ENCODE results near the gene ARHGAP26. TPM values are rescaled to one million over a fixed set of nuclear protein-coding genes. Genes with fewer than 3 reads are reported as not detected.

The ARHGAP26 gene
- total RNA-seq, 1 experiment from 2014 or later, result 39.8 TPM

DNA sequence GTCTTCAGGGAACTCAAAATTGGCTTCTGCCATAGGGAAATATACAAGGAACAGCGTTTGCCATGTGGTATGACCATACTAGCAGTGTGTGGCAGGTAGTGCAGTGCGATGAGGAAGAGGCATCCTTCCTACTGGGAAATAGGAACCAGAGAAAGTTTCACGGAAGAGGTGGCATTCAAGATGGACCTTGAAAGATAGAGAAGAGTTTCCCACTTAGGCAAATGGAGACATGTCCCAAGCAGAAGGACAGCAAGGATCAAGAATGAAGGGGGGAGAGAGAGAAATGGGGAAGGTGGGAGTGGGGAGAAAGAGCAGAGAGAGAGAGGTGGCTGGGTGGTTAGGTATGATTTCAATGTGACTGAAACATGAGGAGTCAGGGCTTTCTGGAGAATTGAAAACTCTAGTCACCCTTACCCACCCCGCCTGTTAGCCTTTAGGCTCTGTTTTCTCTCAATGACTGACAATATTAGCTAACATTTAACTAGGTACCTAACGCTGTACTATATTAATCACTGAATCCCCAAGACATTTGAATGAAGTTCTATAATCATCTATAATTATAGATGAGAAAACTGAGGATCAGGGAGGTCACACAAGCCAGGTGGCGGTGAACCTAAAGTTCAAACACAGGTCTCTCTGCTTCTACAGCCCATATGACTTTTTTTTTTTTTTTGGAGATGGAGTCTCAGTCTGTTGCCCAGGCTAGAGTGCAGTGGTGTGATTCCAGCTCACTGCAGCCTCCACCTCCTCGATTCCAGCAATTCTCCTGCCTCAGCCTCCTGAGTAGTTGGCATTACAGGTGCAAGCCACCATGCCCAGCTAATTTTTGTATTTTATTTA is 462.0 kb downstream of the ARHGAP26 start:
- no peak overlapping the region for H3K4me3 ChIP-seq (ENCODE audit: low read length)
- peaks cover 53% of the 10 kb centered on the region for H3K4me1 ChIP-seq (ENCODE audit: low read length)
- H3K9me3 ChIP-seq (ENCODE audit: low read length), result no peaks in the 10 kb centered on the region
- DNase-seq, result peak; percentile 40
- H2AFZ ChIP-seq (ENCODE audit: low read length), result peak overlapping the region; percentile 11; the same call in 1 of the 2 replicates
- H3K4me2 ChIP-seq (ENCODE audit: low read depth, low read length, poor library complexity, severe bottlenecking), result no peak overlapping the region
- H3K9ac ChIP-seq (ENCODE audit: low read length), result no peak overlapping the region
- no peaks in the 10 kb centered on the region for H3K36me3 ChIP-seq (ENCODE audit: insufficient read depth, low read length)
- no peaks in the 10 kb centered on the region for H4K20me1 ChIP-seq (ENCODE audit: insufficient read depth, low read depth, low read length)
- H3K9me2 ChIP-seq (replicated peaks; ENCODE audit: insufficient read depth, low read length), result no peaks in the 10 kb centered on the region
- H3K27ac ChIP-seq (ENCODE audit: low read length), result 0 out of 2 replicates have a peak overlapping the region, but pooled peaks have one; percentile 90
- H3K27me3 ChIP-seq (ENCODE audit: low read length), result no peaks in the 10 kb centered on the region
- H3K79me2 ChIP-seq (ENCODE audit: low read length), result no peaks in the 10 kb centered on the region

DNA sequence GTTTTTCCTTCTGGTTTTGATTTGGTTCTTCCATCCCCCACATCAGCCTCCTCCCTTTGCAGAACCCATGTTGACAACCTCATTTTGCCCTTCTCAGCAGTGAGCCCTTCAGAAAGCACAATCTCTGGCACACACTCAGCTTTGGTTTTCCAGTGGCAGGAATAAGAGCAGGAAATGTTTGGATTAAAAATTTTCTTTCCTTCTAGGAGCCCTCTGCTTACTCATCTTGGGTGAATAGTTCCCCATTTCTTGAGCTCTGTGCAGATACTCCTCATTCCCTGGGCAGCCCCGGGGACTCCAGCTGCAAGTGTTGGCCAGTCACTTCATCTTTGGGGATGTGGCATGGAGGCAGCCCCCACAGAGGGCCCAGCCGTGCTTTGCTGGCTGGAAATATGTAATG is 462.9 kb downstream of the ARHGAP26 start:
- Histone ChIP-seq H3K4me1 (ENCODE audit: low read length) (peaks cover 44% of the 10 kb centered on the region), H3K9me2 (replicated peaks; ENCODE audit: insufficient read depth, low read length) (no peaks in the 10 kb centered on the region), H2AFZ (ENCODE audit: low read length) (no peak overlapping the region), H3K4me2 (ENCODE audit: low read depth, low read length, poor library complexity, severe bottlenecking) (no peak overlapping the region), H3K36me3 (ENCODE audit: insufficient read depth, low read length) (no peaks in the 10 kb centered on the region), H3K79me2 (ENCODE audit: low read length) (no peaks in the 10 kb centered on the region), H3K9ac (ENCODE audit: low read length) (no peak overlapping the region), H3K4me3 (ENCODE audit: low read length) (no peak overlapping the region), H3K27me3 (ENCODE audit: low read length) (no peaks in the 10 kb centered on the region), H3K27ac (ENCODE audit: low read length) (no peak overlapping the region), H3K9me3 (ENCODE audit: low read length) (no peaks in the 10 kb centered on the region), H4K20me1 (ENCODE audit: insufficient read depth, low read depth, low read length) (no peaks in the 10 kb centered on the region)
- peak; percentile 38 for DNase-seq

DNA sequence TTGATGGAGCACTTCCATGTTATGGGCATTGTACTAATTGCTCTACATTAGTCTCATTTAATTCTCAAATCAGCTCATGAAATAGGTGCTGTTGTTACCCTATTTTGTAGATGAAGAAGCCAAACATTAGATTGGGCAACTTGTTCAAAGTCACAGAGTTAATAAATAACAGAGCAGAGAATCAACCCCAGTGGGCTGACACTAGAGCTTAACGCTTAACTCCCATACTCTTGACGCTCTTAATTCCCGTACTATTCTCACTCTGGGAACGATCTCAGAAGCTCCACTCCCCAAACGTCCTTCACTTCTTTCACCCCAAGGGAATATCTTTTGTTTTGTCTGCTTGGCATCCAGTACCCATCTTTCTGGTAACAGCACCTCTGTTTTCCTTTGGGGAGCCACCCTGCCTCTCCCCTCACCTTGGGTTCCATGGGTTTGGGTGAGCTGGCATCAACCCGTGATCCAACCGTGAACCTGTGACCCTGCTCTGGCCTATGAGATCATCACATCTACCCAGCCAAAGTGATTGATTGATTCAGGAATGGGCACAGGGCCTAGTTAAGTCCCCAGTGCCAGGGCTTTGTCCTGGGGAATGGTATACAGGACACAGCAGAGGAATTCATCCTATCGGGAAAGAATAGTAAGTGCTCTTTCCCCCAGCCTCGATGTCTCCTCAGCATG is 464.1 kb downstream of the ARHGAP26 start:
- H2AFZ ChIP-seq (ENCODE audit: low read length), result no peak overlapping the region
- H3K4me2 ChIP-seq (ENCODE audit: low read depth, low read length, poor library complexity, severe bottlenecking), result no peak overlapping the region
- H4K20me1 ChIP-seq (ENCODE audit: insufficient read depth, low read depth, low read length), result no peaks in the 10 kb centered on the region
- no peak for DNase-seq
- H3K9ac ChIP-seq (ENCODE audit: low read length), result no peak overlapping the region
- H3K9me2 ChIP-seq (replicated peaks; ENCODE audit: insufficient read depth, low read length), result no peaks in the 10 kb centered on the region
- no peaks in the 10 kb centered on the region for H3K36me3 ChIP-seq (ENCODE audit: insufficient read depth, low read length)
- H3K79me2 ChIP-seq (ENCODE audit: low read length), result no peaks in the 10 kb centered on the region
- H3K27ac ChIP-seq (ENCODE audit: low read length), result no peak overlapping the region
- no peak overlapping the region for H3K4me3 ChIP-seq (ENCODE audit: low read length)
- peaks cover 32% of the 10 kb centered on the region for H3K4me1 ChIP-seq (ENCODE audit: low read length)
- no peaks in the 10 kb centered on the region for H3K9me3 ChIP-seq (ENCODE audit: low read length)
- H3K27me3 ChIP-seq (ENCODE audit: low read length), result no peaks in the 10 kb centered on the region

DNA sequence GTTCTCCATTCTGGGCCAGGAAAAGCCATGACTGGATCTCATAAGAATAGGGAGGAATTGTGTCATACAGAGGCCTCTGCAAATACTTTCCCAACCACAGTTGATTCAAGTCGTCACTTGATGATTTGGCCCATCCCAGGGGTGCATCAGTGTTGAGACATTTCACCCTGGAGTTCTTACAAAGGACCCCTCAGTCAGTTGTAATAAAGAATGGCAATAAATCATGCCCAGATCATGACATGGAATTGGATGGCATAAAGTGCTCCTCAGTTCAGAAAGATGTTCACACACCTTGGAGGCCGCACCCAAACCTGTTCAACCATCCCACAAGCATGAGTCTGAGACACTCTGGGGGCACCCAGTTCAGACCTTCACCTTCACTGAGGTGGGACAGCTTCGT is 465.2 kb downstream of the ARHGAP26 start:
- Histone ChIP-seq H3K4me2 (ENCODE audit: low read depth, low read length, poor library complexity, severe bottlenecking) (no peak overlapping the region), H4K20me1 (ENCODE audit: insufficient read depth, low read depth, low read length) (no peaks in the 10 kb centered on the region), H3K9me2 (replicated peaks; ENCODE audit: insufficient read depth, low read length) (no peaks in the 10 kb centered on the region), H3K27me3 (ENCODE audit: low read length) (no peaks in the 10 kb centered on the region), H3K4me3 (ENCODE audit: low read length) (no peak overlapping the region), H3K9me3 (ENCODE audit: low read length) (no peaks in the 10 kb centered on the region), H3K4me1 (ENCODE audit: low read length) (peaks cover 20% of the 10 kb centered on the region), H3K79me2 (ENCODE audit: low read length) (no peaks in the 10 kb centered on the region), H3K9ac (ENCODE audit: low read length) (no peak overlapping the region), H2AFZ (ENCODE audit: low read length) (no peak overlapping the region), H3K27ac (ENCODE audit: low read length) (no peak overlapping the region), H3K36me3 (ENCODE audit: insufficient read depth, low read length) (no peaks in the 10 kb centered on the region)
- no peak for DNase-seq

DNA sequence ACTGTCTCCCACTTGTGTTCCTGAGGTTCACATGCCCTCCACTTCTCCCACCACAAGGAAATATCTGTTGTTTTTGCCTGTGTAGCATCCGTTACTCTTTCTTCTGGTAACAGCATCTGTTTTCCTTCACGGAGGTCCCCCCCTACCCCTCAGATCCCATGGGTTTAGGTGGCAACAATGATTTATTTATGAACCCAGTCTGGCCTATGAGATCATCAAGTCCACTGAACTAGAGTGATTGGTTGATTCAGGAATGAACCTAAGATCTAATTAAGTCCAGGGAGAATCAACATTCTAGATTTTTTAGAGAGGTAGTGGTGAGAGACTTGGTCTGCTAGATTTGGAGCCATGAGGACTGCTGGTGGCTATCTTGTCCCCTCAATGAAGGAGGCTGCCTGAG is 466.5 kb downstream of the ARHGAP26 start:
- no peak for DNase-seq
- no peaks in the 10 kb centered on the region for H3K79me2 ChIP-seq (ENCODE audit: low read length)
- no peaks in the 10 kb centered on the region for H4K20me1 ChIP-seq (ENCODE audit: insufficient read depth, low read depth, low read length)
- no peak overlapping the region for H3K4me2 ChIP-seq (ENCODE audit: low read depth, low read length, poor library complexity, severe bottlenecking)
- no peak overlapping the region for H3K27ac ChIP-seq (ENCODE audit: low read length)
- H3K36me3 ChIP-seq (ENCODE audit: insufficient read depth, low read length), result no peaks in the 10 kb centered on the region
- no peak overlapping the region for H3K9ac ChIP-seq (ENCODE audit: low read length)
- no peaks in the 10 kb centered on the region for H3K9me2 ChIP-seq (replicated peaks; ENCODE audit: insufficient read depth, low read length)
- no peaks in the 10 kb centered on the region for H3K27me3 ChIP-seq (ENCODE audit: low read length)
- H3K4me3 ChIP-seq (ENCODE audit: low read length), result no peak overlapping the region
- no peak overlapping the region for H2AFZ ChIP-seq (ENCODE audit: low read length)
- peaks cover 8% of the 10 kb centered on the region for H3K4me1 ChIP-seq (ENCODE audit: low read length)
- H3K9me3 ChIP-seq (ENCODE audit: low read length), result no peaks in the 10 kb centered on the region

DNA sequence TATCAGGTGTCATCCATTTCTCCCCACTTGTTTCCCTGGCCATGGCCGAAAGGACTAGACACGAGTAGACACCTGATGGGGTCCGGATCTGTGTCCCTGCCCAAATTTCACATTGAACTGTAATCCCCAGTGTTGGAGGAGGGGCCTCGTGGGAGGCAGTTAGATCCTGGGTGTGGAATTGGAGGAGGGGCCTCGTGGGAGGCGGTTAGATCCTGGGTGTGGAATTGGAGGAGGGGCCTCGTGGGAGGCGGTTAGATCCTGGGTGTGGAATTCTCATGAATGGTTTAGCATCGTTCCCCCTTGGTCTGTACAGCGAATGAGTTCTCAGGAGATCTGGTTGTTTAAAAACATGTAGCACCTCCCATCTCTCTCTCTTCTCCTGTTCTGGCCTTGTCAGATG is 467.5 kb downstream of the ARHGAP26 start:
- no peaks in the 10 kb centered on the region for H3K9me3 ChIP-seq (ENCODE audit: low read length)

DNA sequence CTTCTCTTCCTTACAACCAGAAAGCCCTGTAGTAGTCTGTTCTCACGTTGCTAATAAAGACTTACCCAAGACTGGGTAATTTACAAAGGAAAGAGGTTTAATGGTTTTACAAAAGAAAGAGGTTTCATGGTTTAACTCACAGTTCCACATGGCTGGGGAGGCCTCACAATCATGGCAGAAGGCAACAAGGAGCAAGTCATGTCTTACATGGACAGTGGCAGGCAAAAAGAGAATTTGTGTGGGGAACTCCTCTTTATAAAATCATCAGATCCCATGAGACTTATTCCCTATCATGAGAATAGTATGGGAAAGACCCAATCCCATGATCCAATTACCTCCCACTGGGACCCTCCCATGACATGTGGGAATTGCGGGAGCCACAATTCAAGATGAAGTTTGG is 468.4 kb downstream of the ARHGAP26 start:
- H4K20me1 ChIP-seq (ENCODE audit: insufficient read depth, low read depth, low read length), result no peaks in the 10 kb centered on the region
- no peaks in the 10 kb centered on the region for H3K9me2 ChIP-seq (replicated peaks; ENCODE audit: insufficient read depth, low read length)
- no peak overlapping the region for H3K27ac ChIP-seq (ENCODE audit: low read length)
- H3K36me3 ChIP-seq (ENCODE audit: insufficient read depth, low read length), result no peaks in the 10 kb centered on the region
- H3K4me1 ChIP-seq (ENCODE audit: low read length), result no peaks in the 10 kb centered on the region
- DNase-seq, result no peak
- H3K9ac ChIP-seq (ENCODE audit: low read length), result no peak overlapping the region
- H2AFZ ChIP-seq (ENCODE audit: low read length), result no peak overlapping the region
- H3K4me3 ChIP-seq (ENCODE audit: low read length), result no peak overlapping the region
- no peaks in the 10 kb centered on the region for H3K79me2 ChIP-seq (ENCODE audit: low read length)
- H3K9me3 ChIP-seq (ENCODE audit: low read length), result no peaks in the 10 kb centered on the region
- H3K27me3 ChIP-seq (ENCODE audit: low read length), result no peaks in the 10 kb centered on the region
- no peak overlapping the region for H3K4me2 ChIP-seq (ENCODE audit: low read depth, low read length, poor library complexity, severe bottlenecking)

More for the DNA sequence above, 467.5 kb downstream of the ARHGAP26 start:
- no peaks in the 10 kb centered on the region for H3K9me2 ChIP-seq (replicated peaks; ENCODE audit: insufficient read depth, low read length)
- H3K4me1 ChIP-seq (ENCODE audit: low read length), result no peaks in the 10 kb centered on the region
- no peak overlapping the region for H3K9ac ChIP-seq (ENCODE audit: low read length)
- H3K79me2 ChIP-seq (ENCODE audit: low read length), result no peaks in the 10 kb centered on the region
- H3K4me3 ChIP-seq (ENCODE audit: low read length), result no peak overlapping the region
- no peaks in the 10 kb centered on the region for H3K27me3 ChIP-seq (ENCODE audit: low read length)
- H3K36me3 ChIP-seq (ENCODE audit: insufficient read depth, low read length), result no peaks in the 10 kb centered on the region
- H2AFZ ChIP-seq (ENCODE audit: low read length), result no peak overlapping the region
- H4K20me1 ChIP-seq (ENCODE audit: insufficient read depth, low read depth, low read length), result no peaks in the 10 kb centered on the region
- no peak overlapping the region for H3K27ac ChIP-seq (ENCODE audit: low read length)
- H3K4me2 ChIP-seq (ENCODE audit: low read depth, low read length, poor library complexity, severe bottlenecking), result no peak overlapping the region
- DNase-seq, result no peak

DNA sequence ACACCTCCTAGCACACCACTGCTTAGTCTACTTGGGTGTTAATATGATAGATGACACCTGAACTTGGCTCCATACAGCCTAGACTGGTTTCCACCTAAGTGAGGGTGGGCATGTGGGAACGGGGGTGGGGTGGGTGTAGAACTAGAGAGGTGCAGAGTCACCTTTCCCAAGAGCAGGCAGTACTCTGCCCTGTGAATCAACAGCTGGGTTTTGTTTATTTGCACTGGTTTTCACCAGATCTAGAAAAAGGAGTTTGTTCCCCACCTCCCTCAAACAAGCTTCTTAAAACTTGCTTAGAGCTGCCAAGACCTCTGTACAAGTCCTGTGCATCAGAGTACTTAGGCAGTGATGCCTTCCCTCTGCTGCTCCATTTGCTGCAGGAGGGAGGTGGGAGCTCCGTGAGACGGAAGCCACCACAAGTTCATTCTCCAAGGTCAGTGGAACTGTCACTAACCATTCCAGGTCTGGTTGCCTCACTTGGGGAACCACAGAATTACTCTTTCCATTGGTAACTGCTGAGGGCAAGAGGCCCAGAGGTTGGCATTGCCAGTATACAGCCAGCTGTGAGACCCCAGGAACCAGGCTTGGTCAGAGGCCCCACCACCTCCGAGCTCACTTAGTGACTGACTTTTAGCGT is 469.8 kb downstream of the ARHGAP26 start:
- Histone ChIP-seq H3K27ac (ENCODE audit: low read length) (no peak overlapping the region), H3K4me3 (ENCODE audit: low read length) (no peak overlapping the region)

More for the DNA sequence above, 469.8 kb downstream of the ARHGAP26 start:
- H2AFZ ChIP-seq (ENCODE audit: low read length), result no peak overlapping the region
- H3K36me3 ChIP-seq (ENCODE audit: insufficient read depth, low read length), result no peaks in the 10 kb centered on the region
- H3K27me3 ChIP-seq (ENCODE audit: low read length), result no peaks in the 10 kb centered on the region
- H3K9ac ChIP-seq (ENCODE audit: low read length), result no peak overlapping the region
- no peaks in the 10 kb centered on the region for H3K9me3 ChIP-seq (ENCODE audit: low read length)
- DNase-seq, result no peak
- H3K9me2 ChIP-seq (replicated peaks; ENCODE audit: insufficient read depth, low read length), result no peaks in the 10 kb centered on the region
- H3K4me1 ChIP-seq (ENCODE audit: low read length), result no peaks in the 10 kb centered on the region
- H4K20me1 ChIP-seq (ENCODE audit: insufficient read depth, low read depth, low read length), result no peaks in the 10 kb centered on the region
- no peak overlapping the region for H3K4me2 ChIP-seq (ENCODE audit: low read depth, low read length, poor library complexity, severe bottlenecking)
- H3K79me2 ChIP-seq (ENCODE audit: low read length), result no peaks in the 10 kb centered on the region

Measured in Karpas-422 (cell line).